ENCODE measurements around the gene CCNB1.
"Not testable (repeated sequence)": the region's sequence is repeated elsewhere in the genome, so short reads cannot be mapped to it uniquely, and the experiment has no call there.

Gene CCNB1

DNA sequence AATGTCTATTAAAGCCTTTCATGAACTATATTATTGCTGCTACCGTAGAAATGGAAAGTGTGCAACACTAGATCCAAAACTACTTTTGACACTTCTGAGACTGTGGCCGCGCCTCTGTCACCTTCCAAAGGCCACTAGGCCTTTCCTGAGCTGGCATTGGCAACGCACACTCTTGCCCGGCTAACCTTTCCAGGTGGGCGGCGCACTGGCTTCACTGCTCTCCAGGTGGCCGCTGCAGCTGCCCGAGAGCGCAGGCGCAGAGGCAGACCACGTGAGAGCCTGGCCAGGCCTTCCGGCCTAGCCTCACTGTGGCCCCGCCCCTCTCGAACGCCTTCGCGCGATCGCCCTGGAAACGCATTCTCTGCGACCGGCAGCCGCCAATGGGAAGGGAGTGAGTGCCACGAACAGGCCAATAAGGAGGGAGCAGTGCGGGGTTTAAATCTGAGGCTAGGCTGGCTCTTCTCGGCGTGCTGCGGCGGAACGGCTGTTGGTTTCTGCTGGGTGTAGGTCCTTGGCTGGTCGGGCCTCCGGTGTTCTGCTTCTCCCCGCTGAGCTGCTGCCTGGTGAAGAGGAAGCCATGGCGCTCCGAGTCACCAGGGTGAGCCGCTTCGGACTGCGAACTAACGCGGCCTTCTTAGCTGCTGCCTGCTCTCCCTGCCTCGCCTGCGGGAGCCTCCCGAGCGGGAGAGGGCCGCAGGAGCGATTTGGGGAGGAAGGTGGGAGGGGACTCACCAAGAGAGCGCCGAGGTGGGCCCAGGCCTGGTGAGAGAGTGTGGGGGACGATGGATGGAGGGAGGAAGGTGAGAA is at the start of gene CCNB1:
Gene CCNB1, plus strand, starts transcription at position 465 of the 807 bp plus-strand sequence. Its CDS starts 113 bp downstream, at position 578.
- Histone ChIP-seq H3K9ac (ENCODE audit: low read depth, low read length) (peak within 1 kb of the TSS; percentile 99), H3K4me3 (ENCODE audit: low read depth, low read length) (peak within 1 kb of the TSS; percentile 98), H3K36me3 (ENCODE audit: control insufficient read depth, insufficient read depth, low read length) (peaks cover 24% of the 10 kb centered on the region), H3K9me3 (ENCODE audit: control insufficient read depth, insufficient read depth, low read length) (no peaks in the 10 kb centered on the region), H3K4me1 (ENCODE audit: control insufficient read depth, insufficient read depth, low read length) (peaks cover 7% of the 10 kb centered on the region), H3K27me3 (ENCODE audit: control insufficient read depth, insufficient read depth, low read length) (no peaks in the 10 kb centered on the region)

DNA sequence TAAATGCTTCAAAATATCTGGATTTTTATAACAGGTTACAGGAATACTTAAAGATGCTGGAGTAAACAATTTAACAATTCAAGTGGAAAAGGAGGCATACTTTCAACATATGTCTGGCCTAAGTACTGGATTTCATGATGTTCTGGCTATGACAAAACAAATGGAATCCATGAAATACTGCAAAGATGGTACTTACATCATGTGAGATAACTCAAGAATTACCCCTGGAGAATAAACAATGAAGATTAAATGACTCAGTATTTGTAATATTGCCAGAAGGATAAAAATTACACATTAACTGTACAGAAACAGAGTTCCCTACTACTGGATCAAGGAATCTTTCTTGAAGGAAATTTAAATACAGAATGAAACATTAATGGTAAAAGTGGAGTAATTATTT is 37.5 kb upstream of the CCNB1 start:
- Histone ChIP-seq H3K9me3 (ENCODE audit: control insufficient read depth, insufficient read depth, low read length) (no peaks in the 10 kb centered on the region), H3K9ac (ENCODE audit: low read depth, low read length) (no peak overlapping the region), H3K4me1 (ENCODE audit: control insufficient read depth, insufficient read depth, low read length) (no peaks in the 10 kb centered on the region)

GRCh38 chr5:69130241-69130640 is 36.7 kb upstream of the CCNB1 start:
- Histone ChIP-seq H3K4me3 (ENCODE audit: low read depth, low read length) (no peak overlapping the region), H3K27me3 (ENCODE audit: control insufficient read depth, insufficient read depth, low read length) (no peaks in the 10 kb centered on the region), H3K9ac (ENCODE audit: low read depth, low read length) (no peak overlapping the region), H3K9me3 (ENCODE audit: control insufficient read depth, insufficient read depth, low read length) (no peaks in the 10 kb centered on the region), H3K36me3 (ENCODE audit: control insufficient read depth, insufficient read depth, low read length) (no peaks in the 10 kb centered on the region), H3K4me1 (ENCODE audit: control insufficient read depth, insufficient read depth, low read length) (peaks cover 2% of the 10 kb centered on the region)

More for the DNA sequence above, 37.5 kb upstream of the CCNB1 start:
- no peaks in the 10 kb centered on the region for H3K27me3 ChIP-seq (ENCODE audit: control insufficient read depth, insufficient read depth, low read length)
- no peak overlapping the region for H3K4me3 ChIP-seq (ENCODE audit: low read depth, low read length)
- no peaks in the 10 kb centered on the region for H3K36me3 ChIP-seq (ENCODE audit: control insufficient read depth, insufficient read depth, low read length)

GRCh38 chr5:69131304-69131703 is 35.6 kb upstream of the CCNB1 start:
- Histone ChIP-seq H3K9ac (ENCODE audit: low read depth, low read length) (no peak overlapping the region), H3K4me1 (ENCODE audit: control insufficient read depth, insufficient read depth, low read length) (peaks cover 10% of the 10 kb centered on the region), H3K27me3 (ENCODE audit: control insufficient read depth, insufficient read depth, low read length) (no peaks in the 10 kb centered on the region), H3K36me3 (ENCODE audit: control insufficient read depth, insufficient read depth, low read length) (no peaks in the 10 kb centered on the region), H3K9me3 (ENCODE audit: control insufficient read depth, insufficient read depth, low read length) (no peaks in the 10 kb centered on the region), H3K4me3 (ENCODE audit: low read depth, low read length) (no peak overlapping the region)

GRCh38 chr5:69134126-69134525 is 32.8 kb upstream of the CCNB1 start:
- Histone ChIP-seq H3K27me3 (ENCODE audit: control insufficient read depth, insufficient read depth, low read length) (no peaks in the 10 kb centered on the region), H3K9ac (ENCODE audit: low read depth, low read length) (no peak overlapping the region), H3K36me3 (ENCODE audit: control insufficient read depth, insufficient read depth, low read length) (no peaks in the 10 kb centered on the region), H3K9me3 (ENCODE audit: control insufficient read depth, insufficient read depth, low read length) (no peaks in the 10 kb centered on the region), H3K4me3 (ENCODE audit: low read depth, low read length) (no peak overlapping the region), H3K4me1 (ENCODE audit: control insufficient read depth, insufficient read depth, low read length) (peaks cover 10% of the 10 kb centered on the region)

DNA sequence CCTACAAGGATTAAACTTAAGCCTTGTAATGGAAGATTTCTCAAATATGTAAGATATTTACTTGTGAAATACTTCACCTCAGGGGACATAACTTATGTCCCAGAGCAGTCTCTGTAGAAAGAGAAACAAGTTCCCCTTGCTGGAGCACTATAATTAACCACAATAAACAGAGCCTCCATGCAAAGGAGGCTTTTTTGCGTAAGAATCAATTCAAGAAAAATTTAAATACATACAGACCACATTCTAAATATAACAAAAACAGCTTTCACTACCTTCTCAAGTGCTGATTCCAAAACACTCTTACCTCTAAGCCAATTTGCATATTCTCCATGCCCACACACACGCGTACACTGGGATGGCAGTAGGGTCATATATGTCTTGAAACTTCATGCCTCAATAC is 30.7 kb upstream of the CCNB1 start:
- peaks cover 10% of the 10 kb centered on the region for H3K4me1 ChIP-seq (ENCODE audit: control insufficient read depth, insufficient read depth, low read length)
- H3K4me3 ChIP-seq (ENCODE audit: low read depth, low read length) = no peak overlapping the region
- no peaks in the 10 kb centered on the region for H3K36me3 ChIP-seq (ENCODE audit: control insufficient read depth, insufficient read depth, low read length)
- no peaks in the 10 kb centered on the region for H3K9me3 ChIP-seq (ENCODE audit: control insufficient read depth, insufficient read depth, low read length)
- H3K27me3 ChIP-seq (ENCODE audit: control insufficient read depth, insufficient read depth, low read length) = no peaks in the 10 kb centered on the region
- no peak overlapping the region for H3K9ac ChIP-seq (ENCODE audit: low read depth, low read length)

- H3K4me3 ChIP-seq (ENCODE audit: low read depth, low read length); H3K9ac ChIP-seq (ENCODE audit: low read depth, low read length); H3K27me3 ChIP-seq (ENCODE audit: control insufficient read depth, insufficient read depth, low read length); H3K36me3 ChIP-seq (ENCODE audit: control insufficient read depth, insufficient read depth, low read length); H3K9me3 ChIP-seq (ENCODE audit: control insufficient read depth, insufficient read depth, low read length): not testable (repeated sequence)
- peaks cover 10% of the 10 kb centered on the region for H3K4me1 ChIP-seq (ENCODE audit: control insufficient read depth, insufficient read depth, low read length)
Measured at GRCh38 chr5:69137208-69137607, 29.7 kb upstream of the CCNB1 start.

GRCh38 chr5:69137807-69138206 is 29.1 kb upstream of the CCNB1 start:
- no peaks in the 10 kb centered on the region for H3K27me3 ChIP-seq (ENCODE audit: control insufficient read depth, insufficient read depth, low read length)
- H3K4me3 ChIP-seq (ENCODE audit: low read depth, low read length) = no peak overlapping the region
- H3K9me3 ChIP-seq (ENCODE audit: control insufficient read depth, insufficient read depth, low read length) = no peaks in the 10 kb centered on the region
- no peaks in the 10 kb centered on the region for H3K36me3 ChIP-seq (ENCODE audit: control insufficient read depth, insufficient read depth, low read length)
- no peak overlapping the region for H3K9ac ChIP-seq (ENCODE audit: low read depth, low read length)
- H3K4me1 ChIP-seq (ENCODE audit: control insufficient read depth, insufficient read depth, low read length) = peaks cover 10% of the 10 kb centered on the region

DNA sequence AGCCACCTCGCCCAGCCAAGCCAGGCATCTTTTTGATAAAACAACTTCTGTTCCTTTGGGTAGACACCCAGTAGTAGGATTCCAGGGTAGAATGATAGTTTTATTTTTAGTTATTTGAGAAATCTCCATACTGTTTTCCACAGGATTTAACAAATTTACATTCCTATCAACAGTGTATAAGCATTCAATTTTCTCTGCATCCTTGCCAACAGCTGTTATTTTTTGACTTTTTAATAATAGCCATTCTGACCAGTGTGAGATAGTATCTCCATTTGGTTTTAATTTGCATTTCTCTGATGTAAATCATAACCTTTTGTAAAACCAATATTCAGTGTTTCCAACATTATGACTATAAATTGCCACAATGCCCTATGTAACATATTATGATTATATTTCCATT is 28.2 kb upstream of the CCNB1 start:
- Histone ChIP-seq H3K9me3 (ENCODE audit: control insufficient read depth, insufficient read depth, low read length) (no peaks in the 10 kb centered on the region), H3K36me3 (ENCODE audit: control insufficient read depth, insufficient read depth, low read length) (no peaks in the 10 kb centered on the region), H3K4me3 (ENCODE audit: low read depth, low read length) (no peak overlapping the region), H3K9ac (ENCODE audit: low read depth, low read length) (no peak overlapping the region), H3K27me3 (ENCODE audit: control insufficient read depth, insufficient read depth, low read length) (no peaks in the 10 kb centered on the region), H3K4me1 (ENCODE audit: control insufficient read depth, insufficient read depth, low read length) (peaks cover 10% of the 10 kb centered on the region)

DNA sequence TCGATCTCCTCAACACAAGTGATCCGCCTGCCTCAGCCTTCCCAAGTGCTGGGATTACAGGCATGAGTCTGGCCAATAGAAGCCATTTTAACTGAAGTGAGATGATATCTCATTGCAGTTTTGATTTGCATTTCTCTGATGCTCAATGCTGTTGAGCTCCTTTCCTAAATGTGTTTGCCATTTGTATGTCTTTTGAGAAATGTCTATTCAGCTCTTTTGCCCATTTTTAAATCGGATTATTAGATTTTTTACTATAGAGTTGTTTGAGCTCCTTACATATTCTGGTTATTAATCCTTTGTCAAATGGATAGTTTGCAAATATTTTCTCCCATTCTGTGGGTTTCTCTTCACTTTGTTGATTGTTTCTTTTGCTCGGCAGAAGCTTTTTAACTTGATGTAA is 26.7 kb upstream of the CCNB1 start:
- H3K36me3 ChIP-seq (ENCODE audit: control insufficient read depth, insufficient read depth, low read length); H3K9ac ChIP-seq (ENCODE audit: low read depth, low read length); H3K9me3 ChIP-seq (ENCODE audit: control insufficient read depth, insufficient read depth, low read length); H3K4me1 ChIP-seq (ENCODE audit: control insufficient read depth, insufficient read depth, low read length); H3K27me3 ChIP-seq (ENCODE audit: control insufficient read depth, insufficient read depth, low read length); H3K4me3 ChIP-seq (ENCODE audit: low read depth, low read length): not testable (repeated sequence)

DNA sequence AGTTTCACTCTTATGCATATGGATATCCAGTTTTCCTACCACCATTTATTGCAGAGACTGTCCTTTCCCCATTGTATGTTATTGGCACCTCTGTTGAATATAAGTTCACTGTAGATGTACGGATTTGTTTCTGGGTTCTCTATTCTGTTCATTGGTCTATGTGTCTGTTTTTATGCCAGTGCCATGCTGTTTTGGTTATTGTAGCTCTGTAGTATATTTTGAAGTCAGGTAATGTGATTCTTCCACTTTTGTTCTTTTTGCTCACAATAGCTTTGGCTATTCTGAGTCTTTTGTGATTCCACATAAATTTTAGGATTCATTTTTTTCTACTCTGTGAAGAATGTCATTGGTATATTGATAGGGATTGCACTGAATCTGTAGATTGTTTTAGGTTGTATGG is 26.1 kb upstream of the CCNB1 start:
- Histone ChIP-seq H3K9me3 (ENCODE audit: control insufficient read depth, insufficient read depth, low read length) (no peaks in the 10 kb centered on the region), H3K27me3 (ENCODE audit: control insufficient read depth, insufficient read depth, low read length) (no peaks in the 10 kb centered on the region), H3K9ac (ENCODE audit: low read depth, low read length) (no peak overlapping the region), H3K36me3 (ENCODE audit: control insufficient read depth, insufficient read depth, low read length) (no peaks in the 10 kb centered on the region), H3K4me1 (ENCODE audit: control insufficient read depth, insufficient read depth, low read length) (peaks cover 5% of the 10 kb centered on the region), H3K4me3 (ENCODE audit: low read depth, low read length) (no peak overlapping the region)

GRCh38 chr5:69148576-69148975 is 18.4 kb upstream of the CCNB1 start:
- H3K36me3 ChIP-seq (ENCODE audit: control insufficient read depth, insufficient read depth, low read length); H3K4me3 ChIP-seq (ENCODE audit: low read depth, low read length); H3K9ac ChIP-seq (ENCODE audit: low read depth, low read length); H3K27me3 ChIP-seq (ENCODE audit: control insufficient read depth, insufficient read depth, low read length); H3K4me1 ChIP-seq (ENCODE audit: control insufficient read depth, insufficient read depth, low read length); H3K9me3 ChIP-seq (ENCODE audit: control insufficient read depth, insufficient read depth, low read length): not testable (repeated sequence)

All from iPS-15b (cell line).